Brain microvascular endothelial cell (primary cell): Measurements from ENCODE around the gene OTULIN.

Source experiments
- DNase-seq: peaks from one replicate; pipeline ENCODE4 v3.0.0-alpha.2; 2020
- H3K27ac ChIP-seq: fragments of 250-450 bp; sonication (Bioruptor Pico); 2 replicates; pipeline ENCODE4 v1.5.1; 2020; ENCODE audit warnings: mild to moderate bottlenecking, moderate library complexity
- H3K27me3 ChIP-seq: fragments of 250-450 bp; sonication (Bioruptor Pico); replicated peaks from 2 replicates; pipeline ENCODE4 v1.5.1; 2020; ENCODE audit warnings: mild to moderate bottlenecking
- H3K36me3 ChIP-seq: fragments of 250-450 bp; sonication (Bioruptor Pico); replicated peaks from 2 replicates; pipeline ENCODE4 v1.5.1; 2020; ENCODE audit warnings: mild to moderate bottlenecking
- H3K4me3 ChIP-seq: 2 replicates; pipeline ENCODE4 v1.5.1; 2011; ENCODE audit warnings: low read depth, mild to moderate bottlenecking, control low read depth, low read length, moderate library complexity
- in situ Hi-C: cut with HindIII; loops from 2 replicates; pipeline ENCODE4 v1.10.0; 2017; ENCODE audit warnings: low sequenced_read_pairs, low pct_ligation_motif_present
- TF ChIP-seq, protein P1 (sequence below): IDR thresholded peaks from 2 replicates; pipeline ENCODE4 v1.5.1; 2011; ENCODE audit warnings: low read depth, mild to moderate bottlenecking, moderate library complexity, low read length, control low read depth, inconsistent platforms; ENCODE audit errors: missing control alignments

The OTULIN gene

DNA sequence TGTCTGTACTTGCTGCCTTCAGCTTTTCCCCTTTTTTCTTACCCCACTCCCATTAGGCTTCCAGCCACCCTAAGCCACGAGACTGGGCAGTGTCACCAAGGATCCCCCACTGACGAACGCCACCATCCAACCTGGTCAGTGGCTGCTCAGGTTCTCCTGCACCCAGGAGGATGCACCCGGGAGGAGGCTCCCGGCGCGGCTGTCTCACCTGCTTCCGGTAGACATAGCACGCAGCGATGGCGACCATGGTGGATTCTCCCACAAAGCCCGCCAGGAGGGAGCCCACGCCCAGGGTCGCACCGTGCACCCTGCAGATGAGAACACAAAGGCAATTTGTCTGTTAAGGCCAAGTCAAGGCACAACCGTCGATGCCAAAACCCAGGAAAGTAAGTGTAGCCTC is 48.1 kb downstream of the OTULIN start:
- DNase-seq, result no peak
- in situ Hi-C loops, result no loop called here
- peaks cover 48% of the 10 kb centered on the region for H3K36me3 ChIP-seq
- H3K27ac ChIP-seq, result no peak overlapping the region
- no peak overlapping the region for H3K4me3 ChIP-seq
- H3K27me3 ChIP-seq, result no peaks in the 10 kb centered on the region
- TF ChIP-seq, protein P1, sequence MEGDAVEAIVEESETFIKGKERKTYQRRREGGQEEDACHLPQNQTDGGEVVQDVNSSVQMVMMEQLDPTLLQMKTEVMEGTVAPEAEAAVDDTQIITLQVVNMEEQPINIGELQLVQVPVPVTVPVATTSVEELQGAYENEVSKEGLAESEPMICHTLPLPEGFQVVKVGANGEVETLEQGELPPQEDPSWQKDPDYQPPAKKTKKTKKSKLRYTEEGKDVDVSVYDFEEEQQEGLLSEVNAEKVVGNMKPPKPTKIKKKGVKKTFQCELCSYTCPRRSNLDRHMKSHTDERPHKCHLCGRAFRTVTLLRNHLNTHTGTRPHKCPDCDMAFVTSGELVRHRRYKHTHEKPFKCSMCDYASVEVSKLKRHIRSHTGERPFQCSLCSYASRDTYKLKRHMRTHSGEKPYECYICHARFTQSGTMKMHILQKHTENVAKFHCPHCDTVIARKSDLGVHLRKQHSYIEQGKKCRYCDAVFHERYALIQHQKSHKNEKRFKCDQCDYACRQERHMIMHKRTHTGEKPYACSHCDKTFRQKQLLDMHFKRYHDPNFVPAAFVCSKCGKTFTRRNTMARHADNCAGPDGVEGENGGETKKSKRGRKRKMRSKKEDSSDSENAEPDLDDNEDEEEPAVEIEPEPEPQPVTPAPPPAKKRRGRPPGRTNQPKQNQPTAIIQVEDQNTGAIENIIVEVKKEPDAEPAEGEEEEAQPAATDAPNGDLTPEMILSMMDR, result no peak

DNA sequence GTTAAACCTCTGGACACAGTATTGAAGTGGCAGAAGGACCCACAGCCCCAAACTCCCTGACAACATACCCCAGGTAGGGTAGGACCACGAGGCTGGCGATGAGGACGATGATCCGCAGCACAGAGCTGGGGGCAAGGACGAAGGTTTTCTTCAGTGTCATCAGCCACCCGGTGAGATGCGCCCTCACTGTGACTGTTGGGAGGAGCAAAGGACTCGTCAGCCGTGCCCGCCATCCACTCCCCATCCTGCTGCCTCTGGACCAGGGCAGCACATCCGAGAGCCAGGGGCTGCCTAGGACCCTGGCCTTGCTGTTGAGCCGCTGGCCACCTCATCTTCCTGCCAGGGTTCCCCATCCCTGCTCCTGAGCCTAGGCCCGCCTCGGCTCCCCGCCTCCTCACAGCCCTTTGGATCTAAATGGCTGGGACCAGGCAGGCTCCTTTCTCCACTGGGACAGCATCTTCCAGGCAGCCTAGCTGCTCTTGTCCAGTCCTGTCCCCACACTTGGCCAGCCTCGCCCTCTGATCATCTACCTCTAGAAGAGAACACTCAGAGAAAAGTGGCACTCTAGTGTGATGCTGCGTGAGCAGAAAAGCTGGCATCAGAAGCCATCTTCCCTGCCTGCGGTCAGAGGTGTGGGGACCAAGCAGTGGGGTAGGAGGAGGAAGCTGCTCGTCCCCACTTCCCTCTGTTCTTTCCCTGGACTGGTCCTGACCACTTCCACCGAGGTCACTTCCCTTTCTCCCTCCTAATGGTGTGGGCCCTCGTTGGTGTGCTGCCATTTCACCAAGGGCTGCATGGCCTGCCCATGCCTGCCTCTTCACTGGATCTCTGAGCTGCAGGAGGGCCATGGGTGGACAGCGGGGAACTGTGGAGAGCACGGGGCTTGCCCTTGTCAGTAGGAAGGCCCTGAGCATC is 49.2 kb downstream of the OTULIN start:
- no peak for DNase-seq
- H3K36me3 ChIP-seq, result peaks cover 44% of the 10 kb centered on the region
- TF ChIP-seq, protein P1, result no peak
- no peaks in the 10 kb centered on the region for H3K27me3 ChIP-seq
- no peak overlapping the region for H3K27ac ChIP-seq
- in situ Hi-C loops, result no loop called here
- H3K4me3 ChIP-seq, result no peak overlapping the region

GRCh38 chr5:14714706-14715105 is 50.2 kb downstream of the OTULIN start:
- no peak for DNase-seq
- TF ChIP-seq, protein P1, result no peak
- H3K27ac ChIP-seq, result no peak overlapping the region
- peaks cover 41% of the 10 kb centered on the region for H3K36me3 ChIP-seq
- H3K4me3 ChIP-seq, result no peak overlapping the region
- in situ Hi-C loops, result no loop called here
- H3K27me3 ChIP-seq, result no peaks in the 10 kb centered on the region

DNA sequence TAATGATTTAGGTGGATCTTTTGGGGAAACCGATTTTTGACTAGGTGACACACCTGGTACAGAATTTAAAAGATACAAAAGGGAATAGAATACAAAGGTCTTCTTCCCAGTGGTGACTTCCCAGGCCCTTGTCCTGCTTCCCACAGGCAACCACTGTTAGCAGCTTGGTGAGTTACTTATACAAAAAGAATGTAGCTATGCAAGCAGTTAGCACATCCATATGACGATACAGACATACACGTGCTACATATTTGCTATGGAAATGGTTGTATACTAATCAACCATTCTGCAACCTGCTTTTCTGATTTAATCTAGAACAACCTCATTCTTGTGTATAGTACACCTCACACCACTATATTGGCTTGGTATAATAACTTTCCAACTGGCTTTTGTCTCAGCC is 51.0 kb downstream of the OTULIN start:
- Histone ChIP-seq H3K4me3 (no peak overlapping the region), H3K27me3 (no peaks in the 10 kb centered on the region), H3K36me3 (peaks cover 34% of the 10 kb centered on the region), H3K27ac (no peak overlapping the region)
- peak; percentile 32 for DNase-seq
- in situ Hi-C loops, result no loop called here
- TF ChIP-seq, protein P1, result no peak

DNA sequence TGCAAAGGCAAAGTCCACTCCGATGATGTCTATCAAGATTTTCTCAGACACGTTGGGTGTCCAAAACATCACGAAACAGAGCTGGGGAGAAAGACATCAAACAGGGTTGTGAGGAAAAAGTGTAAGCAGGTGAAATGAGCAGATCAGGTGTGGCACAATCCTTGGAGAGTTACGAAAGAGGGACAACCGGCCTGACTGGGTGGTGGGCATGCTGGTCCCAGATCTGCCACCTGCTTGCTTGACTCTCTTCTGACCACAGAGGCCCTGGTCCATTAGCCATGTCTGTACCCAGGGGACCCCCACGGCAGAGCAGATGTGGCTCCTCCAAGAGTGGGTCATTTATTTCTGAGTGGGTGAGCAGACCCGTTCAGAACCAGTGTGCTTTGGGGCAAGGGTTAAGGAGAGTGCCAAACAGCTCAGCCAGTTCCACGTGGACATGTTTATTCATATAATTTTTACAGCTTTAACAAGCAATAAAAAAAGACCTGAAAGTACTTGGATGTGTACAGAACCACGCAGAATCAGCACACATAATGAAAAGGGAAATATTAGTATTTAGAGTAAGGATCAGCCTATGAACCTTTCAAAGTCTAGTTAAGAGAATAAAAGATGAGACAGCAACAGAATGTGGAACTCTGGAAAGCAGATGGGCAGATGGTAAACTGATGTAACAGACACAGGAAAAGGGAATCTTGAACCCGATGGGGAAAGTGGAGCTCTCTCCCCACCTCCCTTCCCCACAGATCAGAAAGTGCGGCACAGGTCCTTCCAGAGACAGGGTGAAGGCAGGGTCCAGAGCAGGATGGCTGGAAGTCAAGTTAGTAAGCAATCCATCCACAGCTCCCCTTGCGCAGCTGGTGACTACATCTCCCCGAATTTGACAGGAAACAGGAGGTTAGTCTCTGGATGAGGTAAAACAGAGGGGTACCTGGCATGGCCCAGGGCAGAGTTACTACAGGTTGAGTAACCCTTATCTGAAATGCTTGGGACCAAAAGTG is 52.5 kb downstream of the OTULIN start:
- Histone ChIP-seq H3K27me3 (no peaks in the 10 kb centered on the region), H3K36me3 (peaks cover 29% of the 10 kb centered on the region), H3K27ac (no peak overlapping the region), H3K4me3 (no peak overlapping the region)
- in situ Hi-C loops, result no loop called here
- TF ChIP-seq, protein P1, result no peak
- DNase-seq, result no peak
